HUES64 (cell line): ENCODE data around the gene DRAP1.
A peak's percentile ranks its signal among the peaks of the same experiment; 100 is the strongest.
"Not testable (repeated sequence)": the region's sequence is repeated elsewhere in the genome, so short reads cannot be mapped to it uniquely, and the experiment has no call there.

ENCODE experiments used
- H3K27ac ChIP-seq: 2 replicates; pipeline ENCODE4 v1.7.0; 2013; ENCODE audit warnings: low read depth, low read length, inconsistent platforms
- H3K27me3 ChIP-seq: 2 replicates; pipeline ENCODE4 v1.6.1; 2013; ENCODE audit warnings: mild to moderate bottlenecking, low read length; ENCODE audit not compliant: insufficient read depth
- H3K36me3 ChIP-seq: 2 replicates; pipeline ENCODE4 v1.6.1; 2013; ENCODE audit warnings: mild to moderate bottlenecking, low read length; ENCODE audit not compliant: insufficient read depth
- H3K4me1 ChIP-seq: 2 replicates; pipeline ENCODE4 v1.6.1; 2013; ENCODE audit warnings: mild to moderate bottlenecking, low read length, moderate library complexity; ENCODE audit not compliant: insufficient read depth
- H3K4me3 ChIP-seq: 2 replicates; pipeline ENCODE4 v1.5.1; 2013; ENCODE audit warnings: mild to moderate bottlenecking, low read length, moderate library complexity
- H3K9ac ChIP-seq: 2 replicates; pipeline ENCODE4 v1.6.1; 2013; ENCODE audit warnings: mild to moderate bottlenecking, low read depth, low read length
- H3K9me3 ChIP-seq: 2 replicates; pipeline ENCODE4 v1.6.1; 2013; ENCODE audit warnings: low read depth, low read length; ENCODE audit not compliant: insufficient read depth
- WGBS: fragments of 150-250, 120-280 bp; methylation state at CpG from one replicate; pipeline ENCODE4 v1.1.7; 2013; ENCODE audit warnings: missing lambda C conversion rate; 5-methylcytosine and 5-hydroxymethylcytosine counted together

Gene DRAP1

DNA sequence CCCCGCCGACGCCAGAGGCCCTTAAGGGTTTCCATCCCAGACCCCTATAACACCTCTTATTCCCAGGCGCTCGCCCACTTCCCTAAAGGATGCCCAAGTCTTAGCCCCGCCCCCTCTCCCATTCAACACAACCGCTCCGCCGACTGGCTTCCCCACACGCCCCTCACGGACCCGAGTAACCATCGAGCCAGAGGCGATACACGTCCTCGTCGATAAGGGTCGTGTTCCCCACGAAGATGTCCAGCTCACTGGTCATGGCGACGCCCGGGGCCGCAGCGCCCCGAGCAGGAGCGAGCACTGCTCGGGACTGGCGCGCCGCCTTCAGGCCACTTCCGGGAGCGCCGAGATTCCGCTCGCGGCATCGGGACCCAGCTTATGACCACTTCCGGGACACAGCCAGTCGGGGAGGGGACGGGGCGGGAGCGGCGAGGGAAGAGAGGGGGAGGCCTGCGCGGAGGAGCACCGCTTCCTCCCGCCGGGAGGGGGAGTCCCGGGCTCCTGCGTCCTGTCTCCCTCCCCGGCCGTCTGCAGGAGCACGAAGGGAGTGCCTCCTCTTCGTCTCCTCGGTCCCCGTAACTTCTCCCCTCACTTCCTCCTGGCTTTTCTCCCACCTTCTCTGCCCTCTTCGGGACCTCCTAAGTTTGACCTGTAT is 30.9 kb upstream of the DRAP1 start, which contains the start of gene FIBP:
FIBP (minus strand) TSS at position 309 of the 652 bp plus-strand sequence; CDS start at position 256, 53 bp downstream.
- H3K9ac ChIP-seq: peak within 1 kb of the TSS; percentile 70

DNA sequence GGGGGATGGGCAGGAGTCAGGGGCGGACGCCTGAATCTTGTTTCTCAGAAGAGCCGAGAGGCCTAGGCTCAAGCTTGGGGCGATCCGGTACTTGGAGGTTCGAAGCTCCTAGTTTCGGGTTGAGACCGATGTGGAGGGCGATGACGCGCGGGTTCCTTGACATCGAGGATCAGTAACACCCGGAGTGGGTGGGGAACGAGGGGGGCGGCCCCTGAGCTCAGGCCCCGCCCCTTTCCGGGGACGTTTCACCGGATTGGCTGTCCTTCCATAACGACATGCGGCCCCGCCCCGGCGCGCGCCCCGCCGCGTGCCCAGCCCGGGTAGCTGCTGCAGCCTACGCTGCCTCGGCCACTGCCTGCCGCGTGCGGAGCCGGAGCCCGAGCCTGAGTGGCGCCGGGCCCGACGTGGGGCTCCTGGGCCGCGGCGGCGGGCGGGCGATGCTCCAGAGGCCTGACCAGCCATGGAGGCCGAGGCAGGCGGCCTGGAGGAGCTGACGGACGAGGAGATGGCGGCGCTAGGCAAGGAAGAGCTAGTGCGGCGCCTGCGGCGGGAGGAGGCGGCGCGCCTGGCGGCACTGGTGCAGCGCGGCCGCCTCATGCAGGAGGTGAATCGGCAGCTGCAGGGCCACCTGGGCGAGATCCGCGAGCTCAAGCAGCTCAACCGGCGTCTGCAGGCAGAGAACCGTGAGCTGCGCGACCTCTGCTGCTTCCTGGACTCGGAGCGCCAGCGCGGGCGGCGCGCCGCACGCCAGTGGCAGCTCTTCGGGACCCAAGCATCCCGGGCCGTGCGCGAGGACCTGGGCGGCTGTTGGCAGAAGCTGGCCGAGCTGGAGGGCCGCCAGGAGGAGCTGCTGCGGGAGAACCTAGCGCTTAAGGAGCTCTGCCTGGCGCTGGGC is 28.7 kb upstream of the DRAP1 start, which contains the start of gene CCDC85B:
CCDC85B (plus strand) TSS at position 350 of the 895 bp plus-strand sequence; CDS start at position 461, 111 bp downstream.
- Histone ChIP-seq H3K27ac (peak within 1 kb of the TSS; percentile 58), H3K36me3 (peaks cover 14% of the 10 kb centered on the region), H3K9ac (peak within 1 kb of the TSS; percentile 88), H3K4me3 (peak within 1 kb of the TSS; percentile 88), H3K27me3 (peaks cover 14% of the 10 kb centered on the region), H3K9me3 (no peaks in the 10 kb centered on the region), H3K4me1 (peaks cover 13% of the 10 kb centered on the region)
- WGBS: under 1% methylated on average over 94 of the region's 94 CpGs

More for the DNA sequence above, 30.9 kb upstream of the DRAP1 start, which contains the start of gene FIBP:
- H3K4me3 ChIP-seq: peak within 1 kb of the TSS; percentile 88
- no peaks in the 10 kb centered on the region for H3K9me3 ChIP-seq
- peaks cover 34% of the 10 kb centered on the region for H3K36me3 ChIP-seq
- H3K27me3 ChIP-seq: peaks cover 14% of the 10 kb centered on the region
- H3K4me1 ChIP-seq: peaks cover 13% of the 10 kb centered on the region
- WGBS: under 1% methylated on average over 57 of the region's 57 CpGs
- H3K27ac ChIP-seq: peak within 1 kb of the TSS; percentile 70

GRCh38 chr11:65891219-65892136 is 27.7 kb upstream of the DRAP1 start:
- peaks cover 13% of the 10 kb centered on the region for H3K4me1 ChIP-seq
- H3K36me3 ChIP-seq: peaks cover 6% of the 10 kb centered on the region
- WGBS: 5% methylated on average over 57 of the region's 57 CpGs
- H3K27me3 ChIP-seq: peaks cover 14% of the 10 kb centered on the region
- peak overlapping the region; percentile 31; the same call in 1 of the 2 replicates for H3K27ac ChIP-seq
- H3K9ac ChIP-seq: peak overlapping the region; percentile 88
- no peaks in the 10 kb centered on the region for H3K9me3 ChIP-seq
- peak overlapping the region; percentile 88 for H3K4me3 ChIP-seq

GRCh38 chr11:65892137-65892540 is 27.1 kb upstream of the DRAP1 start:
- Histone ChIP-seq H3K27me3 (peaks cover 14% of the 10 kb centered on the region), H3K4me1 (peaks cover 13% of the 10 kb centered on the region), H3K4me3 (peak overlapping the region; percentile 88)
- H3K9me3 ChIP-seq, H3K36me3 ChIP-seq, H3K9ac ChIP-seq, H3K27ac ChIP-seq: not testable (repeated sequence)
- 86% methylated on average over 5 of the region's 5 CpGs for WGBS

DNA sequence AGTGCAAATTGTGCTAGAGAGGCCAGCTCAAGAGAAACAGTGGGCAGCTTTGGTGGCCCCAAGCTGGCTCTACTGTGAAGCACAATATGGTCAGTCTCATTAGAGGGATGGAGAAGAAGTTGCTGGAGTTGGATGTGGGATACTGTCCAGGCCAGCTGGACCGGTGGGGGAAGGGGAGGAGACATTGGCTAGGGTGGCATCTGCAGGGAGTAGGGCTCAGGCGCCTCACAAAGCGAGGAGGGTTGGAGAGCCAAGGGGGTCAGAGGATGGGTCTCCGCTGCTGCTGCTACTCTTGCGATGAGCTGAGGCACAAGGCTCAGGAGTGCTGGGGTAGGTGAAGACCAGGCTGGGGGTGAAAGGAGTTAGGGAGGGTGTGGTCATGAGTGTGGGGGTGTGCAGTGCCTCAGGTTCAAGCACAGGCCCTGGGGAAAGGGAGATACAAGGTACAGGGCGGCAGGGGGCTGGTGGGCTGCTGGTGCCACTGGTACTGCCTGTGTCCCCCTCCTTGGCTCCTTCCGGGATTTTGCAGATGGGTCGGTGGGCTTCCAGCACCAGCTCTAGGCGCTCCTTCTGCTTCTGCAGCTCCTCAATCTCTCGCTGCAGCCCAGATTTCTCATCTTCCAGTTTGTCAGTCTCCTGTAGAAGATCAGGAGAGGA is 26.4 kb upstream of the DRAP1 start:
- WGBS: 92% methylated on average over 10 of the region's 10 CpGs
- H3K36me3 ChIP-seq: no peaks in the 10 kb centered on the region; the same call in 1 of the 2 replicates
- H3K27ac ChIP-seq: no peak overlapping the region
- no peak overlapping the region for H3K4me3 ChIP-seq
- peaks cover 10% of the 10 kb centered on the region; the same call in 1 of the 2 replicates for H3K4me1 ChIP-seq
- H3K27me3 ChIP-seq: peaks cover 14% of the 10 kb centered on the region
- no peak overlapping the region for H3K9ac ChIP-seq
- no peaks in the 10 kb centered on the region for H3K9me3 ChIP-seq

GRCh38 chr11:65894034-65894591 is 25.1 kb upstream of the DRAP1 start:
- H3K9ac ChIP-seq: no peak overlapping the region

GRCh38 chr11:65895482-65895981 is 23.7 kb upstream of the DRAP1 start:
- 91% methylated on average over 5 of the region's 5 CpGs for WGBS
- Histone ChIP-seq H3K4me1 (peaks cover 7% of the 10 kb centered on the region; the same call in 1 of the 2 replicates), H3K9ac (no peak overlapping the region)

More at GRCh38 chr11:65894034-65894591, 25.1 kb upstream of the DRAP1 start:
- 94% methylated on average over 16 of the region's 16 CpGs for WGBS
- no peak overlapping the region for H3K27ac ChIP-seq
- peaks cover 13% of the 10 kb centered on the region; the same call in 1 of the 2 replicates for H3K4me1 ChIP-seq
- no peaks in the 10 kb centered on the region; the same call in 1 of the 2 replicates for H3K36me3 ChIP-seq
- H3K9me3 ChIP-seq: no peaks in the 10 kb centered on the region
- H3K27me3 ChIP-seq: peaks cover 24% of the 10 kb centered on the region
- no peak overlapping the region for H3K4me3 ChIP-seq

DNA sequence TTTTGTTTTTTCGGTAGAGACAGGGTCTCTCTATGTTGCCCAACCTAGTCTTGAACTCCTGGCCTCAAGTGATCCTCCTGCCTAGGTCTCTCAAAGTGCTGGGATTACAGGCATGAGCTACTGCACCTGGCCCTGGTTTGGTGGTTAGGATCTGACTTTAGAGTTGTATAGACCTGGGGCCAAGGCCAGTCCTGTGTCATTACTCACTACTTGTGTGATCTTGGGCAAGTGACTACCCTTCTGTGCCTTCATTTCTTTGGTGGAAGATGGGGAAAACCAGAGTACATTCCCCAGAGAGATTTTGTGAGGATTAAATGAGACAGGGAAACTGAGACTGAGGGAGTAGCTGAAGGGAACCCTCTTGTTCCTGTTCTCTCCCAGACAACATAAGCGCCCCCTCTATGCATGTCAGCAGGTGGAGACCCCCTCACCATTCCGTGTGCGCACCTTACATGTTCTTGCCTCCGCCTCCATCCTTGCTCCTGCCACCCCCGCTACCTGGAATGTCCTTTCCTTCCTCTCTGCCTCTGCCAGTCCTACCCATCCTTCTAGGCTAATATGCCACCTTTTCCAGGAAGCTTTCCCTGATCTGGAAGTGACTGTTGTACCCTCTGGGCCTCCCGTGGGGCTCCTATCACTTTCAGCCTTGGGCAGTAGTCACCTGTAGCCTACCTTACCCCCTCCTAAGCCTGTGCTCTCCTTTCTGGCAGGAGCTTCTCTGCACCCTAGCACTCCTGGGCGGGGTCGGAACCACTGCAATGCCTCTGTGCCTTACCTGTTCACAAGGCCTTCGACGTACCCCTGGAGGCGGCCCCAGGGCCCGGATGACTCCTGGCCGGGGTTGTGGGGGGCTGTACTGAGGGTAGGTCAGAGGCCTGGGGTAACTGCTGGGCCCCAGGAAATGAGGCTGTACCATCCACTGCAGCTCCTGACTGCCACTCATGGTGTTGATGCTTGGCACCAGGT is 22.9 kb upstream of the DRAP1 start:
- Histone ChIP-seq H3K36me3 (no peaks in the 10 kb centered on the region; the same call in 1 of the 2 replicates), H3K27ac (no peak overlapping the region), H3K4me3 (no peak overlapping the region), H3K27me3 (peaks cover 34% of the 10 kb centered on the region), H3K9ac (no peak overlapping the region), H3K4me1 (peaks cover 7% of the 10 kb centered on the region; the same call in 1 of the 2 replicates), H3K9me3 (no peaks in the 10 kb centered on the region)
- WGBS: 92% methylated on average over 14 of the region's 14 CpGs

More at GRCh38 chr11:65895482-65895981, 23.7 kb upstream of the DRAP1 start:
- Histone ChIP-seq H3K27ac (no peak overlapping the region), H3K4me3 (no peak overlapping the region), H3K36me3 (no peaks in the 10 kb centered on the region; the same call in 1 of the 2 replicates), H3K27me3 (peaks cover 26% of the 10 kb centered on the region), H3K9me3 (no peaks in the 10 kb centered on the region)

GRCh38 chr11:65897020-65897471 is 22.2 kb upstream of the DRAP1 start:
- Histone ChIP-seq H3K4me1 (peaks cover 4% of the 10 kb centered on the region; the same call in 1 of the 2 replicates), H3K9ac (no peak overlapping the region), H3K27ac (no peak overlapping the region), H3K4me3 (no peak overlapping the region), H3K27me3 (peaks cover 41% of the 10 kb centered on the region), H3K9me3 (no peaks in the 10 kb centered on the region), H3K36me3 (no peaks in the 10 kb centered on the region; the same call in 1 of the 2 replicates)
- 96% methylated on average over 4 of the region's 4 CpGs for WGBS
